Suprapubic skin (tissue), 4 donors: ENCODE results near the gene BRIP1.

Experiments
- CTCF ChIP-seq, 2 donors: fragments of 200-600 bp in 1 of 2; fragments of 450-650 bp in 1 of 2; sonication (generic) in 1 of 2; IDR thresholded peaks; one replicate each; pipeline ENCODE4 v1.5.1; 2016 to 2019; ENCODE audit warnings: antibody characterized with exemption in 2 of 2, mild to moderate bottlenecking in 1 of 2, moderate library complexity in 1 of 2
- EP300 ChIP-seq: sonication (generic); formaldehyde crosslinking; IDR thresholded peaks from one replicate; pipeline ENCODE4 v1.6.1; 2017; ENCODE audit warnings: antibody characterized with exemption
- POLR2A ChIP-seq, 2 donors: fragments of 450-650 bp; IDR thresholded peaks; one replicate each; pipeline ENCODE4 v1.6.1; 2017; ENCODE audit warnings: antibody characterized with exemption in 2 of 2, mild to moderate bottlenecking in 2 of 2, moderate library complexity in 2 of 2
- POLR2AphosphoS5 ChIP-seq, 3 donors: sonication (generic); formaldehyde crosslinking; IDR thresholded peaks; one replicate each; pipeline ENCODE4 v1.6.1; 2017; ENCODE audit warnings: antibody characterized with exemption in 3 of 3

- TF ChIP-seq CTCF (IDR thresholded peaks at IDR 0.05) = no peak
- no peak for TF ChIP-seq POLR2A (IDR thresholded peaks at IDR 0.05)
- no peak for TF ChIP-seq POLR2AphosphoS5 (IDR thresholded peaks at IDR 0.05)
- TF ChIP-seq EP300 = no peak
Observed at GRCh38 chr17:61650749-61651148, 212.6 kb downstream of the BRIP1 start.
